ENCODE measurements around the gene MCM10. TPM values are rescaled to one million over a fixed set of nuclear protein-coding genes. Genes with fewer than 3 reads are reported as not detected.

Gene MCM10
- total and polyA plus RNA-seq, 2 of the 8 experiments (the other 6 are each of a cell fraction or from before 2014, with no cell fraction given): 9.8 to 60.3 TPM

- TF ChIP-seq E2F6 (IDR thresholded peaks at IDR 0.05): no peak
- no peak for TF ChIP-seq HDAC2 (IDR thresholded peaks at IDR 0.05; ENCODE audit: borderline replicate concordance in 1 of 2, low read depth in 2 of 2, low read length in 2 of 2)
- TF ChIP-seq JUND (IDR thresholded peaks at IDR 0.05; ENCODE audit: low read length): no peak
- TF ChIP-seq POLR2A (IDR thresholded peaks at IDR 0.05; ENCODE audit: control extremely low read depth in 1 of 2, low read depth in 2 of 2, low read length in 2 of 2): no peak
Observed at GRCh38 chr10:13195016-13195415, 33.7 kb downstream of the MCM10 start (continued).

All from H1 (cell line).